NCI-H1436 treated with DMSO at 0.1 percent for 48 hours (cell line): ENCODE results near the gene KRTAP24-1.

Source experiments
- DNase-seq: peaks from one replicate; lab custom pipeline; 2025; lab: John Stamatoyannopoulos, UW

Gene KRTAP24-1, protein sequence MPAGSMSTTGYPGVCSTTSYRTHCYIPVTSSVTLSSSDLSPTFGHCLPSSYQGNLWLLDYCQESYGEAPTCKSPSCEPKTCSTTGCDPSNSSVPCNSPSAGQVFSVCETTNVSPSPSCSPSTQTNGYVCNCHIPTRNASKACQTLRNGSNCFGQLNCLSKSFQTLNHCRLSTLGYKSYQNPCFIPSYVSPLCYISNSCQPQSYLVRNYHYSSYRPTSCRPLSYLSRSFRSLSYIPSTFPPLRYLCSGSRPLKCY

DNA sequence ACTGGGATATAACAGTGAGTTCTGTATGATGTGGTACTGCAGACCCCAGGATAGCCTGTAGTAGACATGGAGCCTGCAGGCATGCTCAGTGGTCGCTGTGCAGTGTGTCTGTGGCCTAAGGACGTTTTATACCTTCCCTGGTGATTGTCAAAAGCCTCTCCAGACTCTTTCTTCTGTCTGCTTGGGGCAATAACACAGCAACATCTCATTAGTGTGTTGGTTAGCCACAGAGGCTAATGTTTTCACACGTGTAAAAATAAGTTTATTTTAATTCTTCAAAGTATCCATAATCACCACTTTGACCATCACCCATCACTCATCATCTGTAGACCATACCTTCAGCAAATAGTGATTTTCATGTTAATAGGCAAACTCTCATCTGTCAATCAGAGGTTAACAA lies at the start of gene KRTAP24-1:
Gene KRTAP24-1 (minus strand): TSS at position 101 of the 400 bp plus-strand sequence. CDS start 18 bp downstream, at position 83.
- DNase-seq: no peak

DNA sequence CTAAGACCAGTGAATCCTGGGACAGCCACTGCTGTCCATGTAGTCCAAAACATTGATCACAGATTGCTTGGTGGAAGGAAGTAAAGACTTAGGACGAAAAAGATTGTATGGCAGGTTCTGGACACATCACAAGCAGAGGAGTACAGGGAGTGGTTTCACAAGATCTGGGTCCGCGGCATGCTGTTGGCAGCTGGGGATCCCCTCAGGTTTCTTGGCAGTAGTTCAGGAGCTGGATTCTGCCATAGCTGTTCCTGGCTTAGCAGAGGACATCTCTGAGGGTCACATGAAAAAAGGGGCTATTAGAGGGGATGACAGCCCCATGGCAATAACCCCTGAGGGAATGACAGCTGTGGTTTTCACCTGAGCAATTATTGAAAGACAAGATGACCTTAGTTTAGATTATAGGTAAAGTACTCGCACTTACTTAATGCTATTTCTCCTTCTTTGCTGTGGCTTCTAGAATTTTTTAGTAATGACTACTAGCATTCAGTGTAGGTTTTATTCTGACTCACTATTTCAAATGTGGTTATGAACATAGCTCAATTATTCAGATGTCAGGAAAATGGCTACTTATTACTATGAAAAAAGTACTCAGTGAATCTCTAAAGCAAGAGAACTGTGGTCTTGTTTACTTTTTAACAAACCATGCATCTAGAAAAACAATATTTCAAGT lies 46.6 kb upstream of the KRTAP24-1 start:
- DNase-seq: no peak

DNA sequence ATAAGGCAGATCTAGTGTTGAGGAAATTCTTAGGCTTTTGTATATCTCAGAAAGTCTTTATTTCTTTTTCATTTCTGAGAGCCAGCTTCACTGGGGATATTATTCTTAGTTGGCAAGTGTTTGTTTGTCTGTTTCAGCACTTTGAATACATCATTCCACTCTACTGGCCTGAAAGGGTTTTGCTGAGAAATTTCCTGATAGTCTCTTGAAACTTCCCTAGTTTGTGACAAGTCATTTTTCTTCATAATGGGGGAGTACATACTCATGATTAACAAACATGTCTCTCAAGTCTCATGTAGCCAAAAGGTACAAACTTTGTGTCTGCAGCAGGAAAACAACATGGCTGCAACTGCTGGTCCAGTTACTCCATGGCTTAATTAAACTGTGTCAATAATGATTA lies 43.6 kb upstream of the KRTAP24-1 start:
- no peak for DNase-seq

DNA sequence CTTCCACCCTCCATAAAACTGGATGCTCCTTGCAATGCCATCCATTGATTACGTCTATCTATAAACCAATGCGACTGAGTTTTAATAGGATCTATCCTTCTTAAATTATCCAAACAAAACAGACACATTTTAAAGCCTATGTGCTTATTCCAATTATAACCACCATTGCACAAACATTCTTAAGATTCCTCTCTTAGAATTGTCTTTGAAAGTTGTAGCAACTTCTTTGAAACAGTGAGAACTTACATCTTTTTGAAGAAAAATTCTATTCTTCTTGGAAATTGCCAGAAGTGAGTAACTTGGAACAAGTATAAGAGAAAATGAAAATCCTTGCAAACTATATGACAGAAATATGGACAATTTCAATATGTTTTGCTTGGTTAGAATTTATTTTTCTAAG lies 37.5 kb upstream of the KRTAP24-1 start, which contains the start of gene KRTAP26-1:
Gene KRTAP26-1 (minus strand): TSS at position 101 of the 400 bp plus-strand sequence. CDS start 280 bp downstream, outside the sequence.
- DNase-seq: no peak

DNA sequence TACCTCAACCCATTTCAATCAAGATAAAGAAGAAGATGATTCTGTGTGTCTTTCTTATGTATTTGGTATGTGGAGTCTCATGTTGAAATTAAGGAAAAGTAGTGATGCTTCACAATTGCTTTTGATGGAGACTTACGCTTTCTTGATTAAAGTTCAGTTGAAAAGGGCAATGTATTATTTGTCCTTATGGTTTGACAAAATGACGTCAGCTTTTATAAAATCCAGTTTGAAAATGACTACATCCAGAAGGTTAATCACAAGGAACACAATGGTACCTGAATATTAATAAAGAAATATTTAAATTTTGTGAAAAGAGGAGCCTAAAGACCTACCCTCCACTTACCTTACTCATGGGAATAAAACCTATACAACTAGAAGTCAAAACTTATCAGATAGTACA lies 33.0 kb upstream of the KRTAP24-1 start:
- DNase-seq: no peak

DNA sequence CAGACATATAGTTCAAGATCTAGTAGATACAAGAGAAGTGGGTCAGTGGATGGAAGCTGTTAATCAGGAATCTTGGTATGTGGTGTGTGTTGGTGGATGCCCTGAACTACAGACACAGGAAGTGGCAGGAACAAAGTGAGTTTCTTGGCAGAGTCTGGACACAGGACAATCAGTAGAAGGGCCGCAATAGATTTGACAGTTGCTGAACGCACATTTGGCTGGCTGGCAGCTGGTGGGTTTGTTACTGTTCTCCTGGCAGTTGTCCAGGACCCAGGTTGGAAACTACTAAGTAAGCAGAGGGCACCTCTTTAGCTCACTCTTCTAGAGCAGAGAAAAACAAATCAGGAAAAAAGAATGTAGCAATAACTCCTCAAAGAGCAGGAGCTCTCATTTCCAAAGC lies 24.1 kb upstream of the KRTAP24-1 start:
- no peak for DNase-seq

DNA sequence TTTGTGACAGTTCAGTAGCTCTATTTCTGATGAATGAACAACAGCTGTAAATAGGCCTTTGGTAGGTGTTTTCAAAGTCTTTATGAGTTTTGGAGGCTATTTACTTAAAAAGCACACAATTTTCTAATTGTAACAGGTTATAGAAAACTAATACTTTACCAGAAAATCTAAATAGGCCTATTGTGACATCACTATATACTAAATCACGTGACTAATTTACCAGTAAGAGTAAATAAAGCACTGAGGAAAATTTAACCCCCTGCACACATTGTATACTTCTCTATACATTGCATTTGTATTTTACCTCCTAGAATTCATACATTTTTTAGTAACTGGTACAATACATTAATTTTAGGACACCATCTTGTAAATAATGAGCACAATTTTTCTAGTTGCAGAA lies 22.4 kb upstream of the KRTAP24-1 start:
- no peak for DNase-seq

DNA sequence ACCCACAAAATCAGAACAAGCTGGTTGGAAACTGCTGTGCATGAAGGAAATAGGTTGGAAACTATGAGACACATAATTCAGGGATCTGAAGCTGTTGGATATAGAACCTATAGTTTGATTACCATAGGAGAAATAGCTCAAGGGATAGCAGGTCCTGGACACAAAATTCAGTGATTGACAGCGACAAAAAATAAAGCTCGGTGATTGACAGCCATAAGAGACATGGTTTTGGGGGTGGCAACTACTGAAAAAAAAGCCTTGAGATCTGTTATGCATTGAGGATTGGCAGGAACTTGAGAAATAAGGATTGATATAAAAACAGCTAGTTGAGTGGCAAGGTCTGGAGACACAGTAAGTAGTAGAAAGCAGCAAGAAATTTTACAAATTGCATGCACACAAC lies 6.5 kb upstream of the KRTAP24-1 start, which contains the start of gene KRTAP25-1:
Gene KRTAP25-1 (minus strand): TSS at position 300 of the 400 bp plus-strand sequence. CDS start 24 bp downstream, at position 276.
- DNase-seq: no peak

DNA sequence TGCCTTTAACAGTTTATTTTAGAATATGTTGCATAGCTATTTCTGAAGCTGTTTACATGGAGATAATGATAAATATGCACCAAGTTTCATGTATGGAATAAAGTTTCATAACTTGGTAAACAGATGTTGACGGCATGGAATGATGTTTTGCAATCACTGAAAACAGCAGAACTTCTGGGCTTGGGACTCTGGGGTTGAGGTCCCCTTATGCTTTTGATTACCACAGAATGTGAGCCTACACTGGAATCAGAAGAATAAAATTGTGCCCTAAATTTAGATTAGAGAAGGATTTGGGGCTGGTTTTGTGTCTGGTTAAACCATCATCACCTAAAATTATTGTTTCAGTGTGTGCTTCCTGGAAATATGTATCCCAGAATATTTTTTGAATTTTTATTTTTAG lies 11.1 kb downstream of the KRTAP24-1 start:
- DNase-seq: no peak

DNA sequence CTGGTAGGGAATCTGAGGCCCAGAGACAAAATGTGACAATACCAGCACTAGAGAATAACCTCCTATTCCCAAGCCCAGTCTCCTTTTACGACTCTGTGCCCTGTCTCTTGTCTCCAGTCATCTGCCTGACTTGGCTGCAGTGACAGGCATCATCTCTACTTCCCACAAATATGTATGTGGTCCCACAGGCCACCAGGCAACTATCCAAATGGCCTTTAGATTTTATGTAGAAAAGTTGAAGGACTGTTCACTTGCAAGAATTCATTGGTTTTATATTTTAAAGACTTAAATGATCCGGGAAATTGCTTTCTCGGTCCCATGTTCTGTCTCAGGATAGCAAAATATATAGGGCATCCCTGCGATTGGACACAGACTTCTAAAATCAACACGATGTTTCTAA lies 11.6 kb downstream of the KRTAP24-1 start:
- DNase-seq: no peak

DNA sequence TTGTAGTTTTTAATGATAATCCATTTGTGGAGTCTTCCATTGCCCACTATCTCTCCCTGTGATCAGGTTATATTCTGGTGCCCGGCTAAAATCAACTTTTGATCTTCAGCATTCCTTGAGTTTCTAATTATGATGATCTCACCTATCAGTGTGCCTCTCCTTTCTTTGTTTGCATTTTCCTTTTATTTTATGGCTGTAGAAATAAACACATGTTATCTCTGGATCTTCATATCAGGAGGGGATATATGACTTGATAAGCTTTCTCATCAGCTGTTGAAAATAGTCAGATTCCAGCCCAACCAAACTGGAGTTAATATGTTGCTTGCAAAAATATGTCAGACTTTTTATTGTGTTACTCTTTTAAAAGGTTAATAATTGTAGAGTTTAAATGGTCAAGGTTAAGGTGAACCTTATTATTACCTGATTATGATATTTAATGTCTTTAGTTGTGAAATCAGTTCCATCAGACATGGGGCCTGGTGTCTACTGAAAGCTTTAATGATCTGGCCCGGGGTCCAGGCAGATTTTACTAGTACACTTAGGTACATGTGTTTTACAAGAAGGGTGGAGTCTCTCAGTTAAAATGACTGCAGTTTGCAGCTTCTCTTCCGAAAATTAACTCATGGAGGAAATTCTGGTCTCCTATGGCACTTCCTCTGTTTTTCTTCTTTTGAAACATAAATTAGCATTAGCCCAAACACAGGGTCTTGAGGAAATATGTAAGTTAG lies 12.8 kb downstream of the KRTAP24-1 start:
- DNase-seq: no peak

DNA sequence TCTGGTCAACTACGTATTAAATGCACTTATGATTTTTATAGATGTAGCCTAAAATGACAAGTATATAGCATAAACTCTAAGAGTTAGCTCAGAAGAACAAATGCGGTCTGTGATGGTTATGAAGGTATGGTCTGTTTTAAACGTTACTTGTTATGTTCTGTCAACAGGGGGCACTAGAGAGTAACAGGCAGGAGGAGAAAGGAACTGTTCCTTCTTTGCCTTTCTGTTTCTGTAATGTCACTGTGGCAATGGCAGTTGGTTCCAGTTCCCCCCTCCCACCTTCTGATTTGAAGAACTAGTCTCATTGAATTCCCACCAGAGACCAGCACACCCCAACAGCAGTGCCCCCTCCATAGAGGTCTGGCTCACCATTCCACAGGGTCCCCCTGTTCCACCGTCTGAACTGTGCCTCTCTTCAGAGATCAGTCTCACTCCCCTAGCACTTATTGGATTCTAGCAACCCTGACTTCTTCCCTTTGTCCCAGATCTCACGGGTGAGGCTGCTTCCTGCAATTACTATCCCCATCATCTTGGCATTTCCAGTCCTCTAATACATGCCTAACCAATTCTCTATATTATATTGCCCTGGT lies 14.0 kb downstream of the KRTAP24-1 start:
- DNase-seq: no peak

DNA sequence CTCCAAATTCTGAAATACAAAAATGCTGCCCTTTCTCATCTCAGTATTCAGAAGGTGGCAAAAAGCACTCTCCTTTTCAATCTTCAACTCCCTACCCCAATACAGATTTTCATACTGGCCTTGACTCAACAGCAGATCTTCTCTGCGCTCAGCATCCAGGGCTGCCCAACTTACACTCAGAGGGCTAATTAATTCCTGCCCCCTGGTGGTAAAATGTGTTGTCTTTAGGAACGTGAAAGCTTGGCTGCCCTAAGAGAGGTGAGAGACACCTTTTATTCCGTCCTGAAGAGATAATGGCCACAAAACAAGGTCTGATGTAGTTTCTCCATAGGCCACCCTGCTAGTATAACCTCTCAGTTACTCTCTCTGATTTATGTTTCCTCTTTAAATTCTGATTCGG lies 25.0 kb downstream of the KRTAP24-1 start:
- DNase-seq: no peak

DNA sequence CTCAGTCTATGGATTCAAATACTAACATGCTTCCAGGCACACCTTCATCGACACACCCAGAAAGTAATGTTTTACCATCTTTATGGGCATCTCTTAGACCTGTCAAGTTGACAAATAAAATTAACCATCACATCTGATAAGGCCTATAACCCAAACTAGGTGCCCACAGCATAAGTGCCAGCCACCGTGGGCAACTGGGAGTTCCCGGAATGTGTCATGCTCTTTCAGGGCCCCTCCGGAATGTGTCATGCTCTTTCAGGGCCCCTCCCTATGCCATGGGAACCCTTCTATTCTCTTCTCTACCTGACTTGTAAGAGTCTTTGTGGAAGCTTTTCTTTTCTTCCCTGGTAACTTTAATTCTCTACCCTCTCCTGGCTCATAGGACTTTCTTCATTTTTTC lies 26.6 kb downstream of the KRTAP24-1 start:
- DNase-seq: no peak

DNA sequence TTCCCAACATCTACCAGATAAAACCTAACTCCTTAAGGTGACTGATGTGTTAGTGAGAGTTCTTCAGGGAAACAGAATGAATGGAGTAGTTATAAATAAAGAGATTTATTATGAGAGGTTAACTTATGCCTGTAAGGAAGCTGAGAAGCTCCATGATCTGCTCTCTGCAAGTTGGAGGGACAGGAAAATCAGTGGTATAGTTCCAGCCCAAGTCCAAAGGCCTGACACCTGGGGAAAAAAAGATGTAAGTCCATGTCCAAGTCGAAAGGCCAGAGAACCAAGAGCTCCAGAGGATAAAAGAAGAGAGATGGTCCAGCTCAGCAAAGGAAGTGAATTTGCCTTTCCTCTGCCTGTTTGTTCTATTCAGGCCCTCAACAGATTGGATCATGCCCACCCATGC lies 27.1 kb downstream of the KRTAP24-1 start:
- DNase-seq: no peak

DNA sequence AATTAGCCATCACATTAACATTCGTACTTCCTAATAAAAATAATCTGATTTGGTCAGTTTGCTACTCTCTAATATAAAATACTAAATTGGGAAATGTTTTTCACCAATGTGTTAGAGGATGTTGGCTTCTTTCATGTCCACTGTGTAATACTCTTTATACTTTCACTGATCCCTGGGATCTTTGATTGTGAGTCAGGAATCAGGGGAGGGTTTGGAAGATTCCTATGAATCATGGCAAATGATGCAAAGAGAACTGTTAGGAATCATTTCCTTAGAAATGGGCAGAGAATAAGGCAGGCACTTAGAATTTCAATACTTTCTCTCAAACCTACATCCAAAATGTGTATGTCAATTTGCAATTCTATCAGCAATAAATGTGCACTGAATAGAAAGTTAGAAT lies 31.0 kb downstream of the KRTAP24-1 start:
- no peak for DNase-seq

DNA sequence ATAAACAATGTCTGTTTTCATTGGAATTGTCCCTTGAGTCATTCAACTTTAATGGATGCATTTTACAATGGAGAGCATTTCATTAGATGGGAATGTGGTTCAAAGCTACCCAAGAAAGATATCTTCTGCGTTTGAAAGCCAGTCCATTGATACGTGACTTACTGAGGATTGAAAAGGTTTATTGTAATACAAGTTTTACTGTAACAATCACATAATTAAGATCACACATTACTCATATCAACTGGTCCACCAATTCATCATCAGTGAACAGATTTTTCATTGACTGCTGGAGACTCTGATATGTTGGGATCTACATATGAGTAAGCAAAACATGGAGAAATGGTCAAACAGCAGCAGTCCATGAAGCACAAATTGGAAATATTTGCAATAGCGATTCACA lies 32.8 kb downstream of the KRTAP24-1 start:
- DNase-seq: no peak

DNA sequence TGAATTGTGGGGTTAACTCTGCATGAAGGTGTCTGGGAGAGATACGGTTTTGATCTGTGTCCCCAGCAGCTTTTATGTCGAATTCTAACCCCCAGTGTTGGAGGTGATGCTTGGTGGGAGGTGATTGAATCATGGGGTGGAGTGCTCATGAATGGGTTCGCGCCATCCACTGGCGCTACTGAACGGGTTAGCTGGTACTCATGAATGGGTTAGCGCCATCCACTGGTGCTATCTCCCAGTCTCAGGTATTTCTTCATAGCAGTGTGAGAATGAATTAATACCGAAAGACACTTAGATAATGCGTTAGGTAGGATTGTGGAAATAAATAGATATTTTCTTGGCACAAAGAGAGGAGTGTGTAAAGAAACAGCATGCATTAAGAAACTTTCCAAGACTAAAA lies 33.9 kb downstream of the KRTAP24-1 start:
- no peak for DNase-seq

DNA sequence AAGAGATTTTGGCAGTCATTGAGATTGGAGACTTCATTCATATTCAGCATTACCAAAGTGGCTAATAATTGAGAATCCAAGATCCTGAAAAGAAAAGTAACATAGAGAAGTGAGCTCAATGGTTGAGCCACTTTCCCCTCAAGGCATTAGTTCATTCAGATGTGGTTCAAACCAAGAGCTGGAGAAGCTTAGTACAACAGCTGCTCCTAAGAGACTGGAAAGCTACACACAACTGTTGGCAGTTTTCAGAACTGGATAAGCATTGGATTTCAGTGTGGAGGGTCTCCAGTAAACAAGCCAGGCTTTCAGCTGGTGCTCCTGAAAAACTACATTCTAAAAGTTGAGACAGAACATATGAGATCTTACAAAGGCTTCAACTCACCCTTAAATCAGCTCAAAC lies 37.7 kb downstream of the KRTAP24-1 start:
- no peak for DNase-seq

DNA sequence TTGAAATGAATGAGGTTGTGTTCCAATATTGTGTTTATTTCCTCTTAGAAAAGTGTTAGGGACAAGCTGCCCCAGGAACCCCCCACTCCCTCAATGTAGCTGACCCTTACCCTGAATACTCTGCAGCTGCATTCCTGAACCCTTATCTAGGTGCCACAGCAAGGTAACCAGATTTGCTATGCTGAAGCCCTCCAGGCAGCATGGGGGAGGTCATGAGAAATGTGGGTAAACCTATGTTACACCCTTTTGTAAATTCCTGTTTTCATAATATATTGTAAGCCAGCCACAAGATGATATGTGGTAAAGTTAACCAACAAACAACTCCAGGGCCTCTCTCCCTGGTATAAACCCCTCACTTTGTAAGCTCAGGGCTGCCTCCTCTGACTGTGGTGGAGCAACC lies 39.1 kb downstream of the KRTAP24-1 start:
- no peak for DNase-seq

DNA sequence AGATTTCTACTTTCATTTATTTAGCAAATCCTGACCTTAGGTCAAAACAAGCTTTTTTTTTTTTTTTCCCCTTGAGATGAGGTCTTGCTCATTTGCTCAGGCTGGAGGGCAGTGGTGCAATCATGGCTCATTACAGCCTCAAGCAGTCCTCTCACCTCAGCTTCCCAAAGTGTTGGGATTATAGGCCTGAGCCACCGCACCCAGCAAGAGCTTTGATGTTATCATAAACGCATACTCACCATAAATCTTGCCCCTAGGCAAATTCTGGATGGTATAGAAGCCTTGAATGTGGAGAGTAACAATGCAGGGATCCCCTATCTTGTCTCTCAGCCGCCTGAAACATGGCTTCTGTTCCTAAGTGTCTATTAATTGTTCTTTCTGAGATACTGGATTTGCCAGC lies 42.1 kb downstream of the KRTAP24-1 start:
- no peak for DNase-seq

DNA sequence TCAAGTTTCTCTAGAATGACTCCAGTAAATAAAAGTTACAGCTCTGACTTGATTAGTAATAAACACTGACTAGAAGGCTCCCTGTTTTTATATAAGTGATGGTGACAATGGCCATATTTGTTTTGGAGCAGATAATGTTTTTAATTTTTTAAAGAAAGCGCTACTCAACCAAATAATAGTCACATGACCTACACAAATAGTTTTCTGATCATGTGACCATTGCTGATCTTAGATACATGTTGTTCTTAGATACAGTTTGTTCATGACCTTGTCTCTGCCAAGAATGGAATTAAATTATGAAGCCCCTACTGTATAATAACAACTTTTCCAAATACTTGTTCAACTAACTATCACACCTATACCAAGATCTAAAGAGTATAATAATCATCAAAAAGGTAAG lies 44.6 kb downstream of the KRTAP24-1 start:
- DNase-seq: no peak

DNA sequence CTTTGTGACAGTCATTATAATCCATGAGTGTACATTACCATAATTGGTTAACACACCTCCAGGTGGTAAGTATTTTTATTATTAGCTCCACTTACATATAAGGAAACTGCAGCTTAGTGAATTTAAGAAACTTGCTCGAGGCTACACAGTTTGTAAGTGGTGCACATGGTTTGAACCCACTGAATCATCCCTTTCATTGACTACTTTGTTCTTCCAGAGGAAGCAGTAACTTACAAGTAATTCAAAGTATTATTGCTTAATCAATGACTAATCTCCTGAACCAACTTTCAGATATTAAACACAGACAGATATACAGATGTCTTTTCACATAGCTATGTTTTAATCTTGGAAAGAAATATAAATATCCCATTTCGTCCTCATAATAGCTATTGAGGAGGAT lies 48.1 kb downstream of the KRTAP24-1 start:
- no peak for DNase-seq
